SK-N-MC (cell line): ENCODE measurements around the gene EVC2.
"Not testable (repeated sequence)": the region's sequence is repeated elsewhere in the genome, so short reads cannot be mapped to it uniquely, and the experiment has no call there.

Source experiments
- DNase-seq: peaks from one replicate; pipeline ENCODE4 v3.0.0-alpha.2; 2011; ENCODE audit warnings: low read depth, low spot score
- H3K27ac ChIP-seq: fragments of 200-600 bp; sonication (generic); 2 replicates; pipeline ENCODE4 v1.5.1; 2016; ENCODE audit warnings: mixed run types
- H3K36me3 ChIP-seq: fragments of 200-600 bp; sonication (generic); 2 replicates; pipeline ENCODE4 v1.6.1; 2017; ENCODE audit warnings: antibody characterized with exemption, low read length, mixed read lengths; ENCODE audit not compliant: insufficient read depth
- H3K4me3 ChIP-seq: fragments of 200-600 bp; sonication (generic); 2 replicates; pipeline ENCODE4 v1.5.1; 2016
- H3K9ac ChIP-seq: fragments of 200-600 bp; sonication (generic); 2 replicates; pipeline ENCODE4 v1.8.0; 2017; ENCODE audit warnings: mixed run types, mixed read lengths; ENCODE audit not compliant: insufficient read length
- H3K9me3 ChIP-seq: fragments of 200-600 bp; sonication (generic); 2 replicates; pipeline ENCODE4 v1.6.1; 2017; ENCODE audit warnings: low read depth, mild to moderate bottlenecking, antibody characterized with exemption, low read length, moderate library complexity, mixed read lengths
- EZH2 ChIP-seq: fragments of 200-600 bp; sonication (generic); IDR thresholded peaks from one replicate; pipeline ENCODE4 v1.6.1; 2017; ENCODE audit warnings: antibody characterized with exemption
- FOXP2 ChIP-seq: optimal IDR thresholded peaks from 2 replicates; pipeline ENCODE3; 2011; ENCODE audit warnings: mild to moderate bottlenecking, moderate library complexity; ENCODE audit not compliant: insufficient read depth; ENCODE audit errors: extremely low read length, control extremely low read depth
- POLR2AphosphoS5 ChIP-seq: IDR thresholded peaks from 2 replicates; pipeline ENCODE4 v1.6.1; 2012; ENCODE audit warnings: mild to moderate bottlenecking, low read depth, low read length, borderline replicate concordance

EVC2 gene

GRCh38 chr4:5732158-5732557, 23.8 kb upstream of the EVC2 start:
- Histone ChIP-seq H3K9ac (no peak overlapping the region), H3K9me3 (no peaks in the 10 kb centered on the region), H3K36me3 (peaks cover 4% of the 10 kb centered on the region; the same call in 1 of the 2 replicates), H3K4me3 (no peak overlapping the region), H3K27ac (no peak overlapping the region)
- DNase-seq, result no peak
- TF ChIP-seq EZH2 (no peak), POLR2AphosphoS5 (no peak), FOXP2 (no peak)

GRCh38 chr4:5730993-5731990, 22.9 kb upstream of the EVC2 start:
- Histone ChIP-seq H3K27ac (no peak overlapping the region), H3K9me3 (no peaks in the 10 kb centered on the region), H3K9ac (no peak overlapping the region), H3K4me3 (no peak overlapping the region), H3K36me3 (peaks cover 4% of the 10 kb centered on the region; the same call in 1 of the 2 replicates)
- TF ChIP-seq EZH2 (no peak), FOXP2 (no peak), POLR2AphosphoS5 (no peak)
- no peak for DNase-seq

- no peak overlapping the region for H3K27ac ChIP-seq
- DNase-seq, result no peak
- no peak overlapping the region for H3K4me3 ChIP-seq
- no peak overlapping the region for H3K9ac ChIP-seq
- no peaks in the 10 kb centered on the region for H3K9me3 ChIP-seq
- no peak for TF ChIP-seq POLR2AphosphoS5
- no peak for TF ChIP-seq FOXP2
- no peak for TF ChIP-seq EZH2
- peaks cover 9% of the 10 kb centered on the region; the same call in 1 of the 2 replicates for H3K36me3 ChIP-seq
Measured at GRCh38 chr4:5730436-5730835, 22.1 kb upstream of the EVC2 start.

GRCh38 chr4:5728412-5728811, 20.1 kb upstream of the EVC2 start:
- H3K4me3 ChIP-seq, H3K36me3 ChIP-seq, H3K9ac ChIP-seq, DNase-seq, H3K27ac ChIP-seq, H3K9me3 ChIP-seq: not testable (repeated sequence)

- no peak for DNase-seq
- no peak for TF ChIP-seq EZH2
- no peak overlapping the region for H3K4me3 ChIP-seq
- H3K36me3 ChIP-seq, result peaks cover 4% of the 10 kb centered on the region; the same call in 1 of the 2 replicates
- no peaks in the 10 kb centered on the region for H3K9me3 ChIP-seq
- H3K27ac ChIP-seq, result no peak overlapping the region
- no peak overlapping the region for H3K9ac ChIP-seq
Measured at GRCh38 chr4:5724377-5724776, 16.0 kb upstream of the EVC2 start.

GRCh38 chr4:5722328-5722727, 14.0 kb upstream of the EVC2 start:
- no peak overlapping the region for H3K4me3 ChIP-seq
- H3K9ac ChIP-seq, result no peak overlapping the region
- DNase-seq, result no peak
- no peaks in the 10 kb centered on the region for H3K9me3 ChIP-seq
- TF ChIP-seq EZH2, result no peak
- no peak for TF ChIP-seq FOXP2
- TF ChIP-seq POLR2AphosphoS5, result no peak
- peaks cover 4% of the 10 kb centered on the region; the same call in 1 of the 2 replicates for H3K36me3 ChIP-seq
- no peak overlapping the region for H3K27ac ChIP-seq

- DNase-seq, result no peak
- no peaks in the 10 kb centered on the region for H3K9me3 ChIP-seq
- H3K36me3 ChIP-seq, result peaks cover 4% of the 10 kb centered on the region; the same call in 1 of the 2 replicates
- H3K9ac ChIP-seq, result no peak overlapping the region
- H3K27ac ChIP-seq, result no peak overlapping the region
- TF ChIP-seq POLR2AphosphoS5 (no peak), FOXP2 (no peak), EZH2 (no peak)
- H3K4me3 ChIP-seq, result no peak overlapping the region
Measured at GRCh38 chr4:5721923-5722322, 13.6 kb upstream of the EVC2 start.

- DNase-seq, result no peak
- Histone ChIP-seq H3K27ac (no peak overlapping the region), H3K4me3 (no peak overlapping the region), H3K9ac (no peak overlapping the region), H3K36me3 (peaks cover 1% of the 10 kb centered on the region; the same call in 1 of the 2 replicates), H3K9me3 (no peaks in the 10 kb centered on the region)
- TF ChIP-seq EZH2 (no peak), FOXP2 (no peak), POLR2AphosphoS5 (no peak)
Measured at GRCh38 chr4:5720980-5721379, 12.6 kb upstream of the EVC2 start.

- TF ChIP-seq POLR2AphosphoS5 (no peak), FOXP2 (no peak), EZH2 (no peak)
- H3K4me3 ChIP-seq, result no peak overlapping the region
- no peak overlapping the region for H3K27ac ChIP-seq
- no peak overlapping the region for H3K9ac ChIP-seq
- H3K9me3 ChIP-seq, result no peaks in the 10 kb centered on the region
- no peaks in the 10 kb centered on the region; the same call in 1 of the 2 replicates for H3K36me3 ChIP-seq
- DNase-seq, result no peak
Measured at GRCh38 chr4:5720157-5720850, 11.9 kb upstream of the EVC2 start.
